ENCODE results near the gene OR4X1. TPM values are rescaled to one million over a fixed set of nuclear protein-coding genes. Genes with fewer than 3 reads are reported as not detected.

OR4X1 gene, protein sequence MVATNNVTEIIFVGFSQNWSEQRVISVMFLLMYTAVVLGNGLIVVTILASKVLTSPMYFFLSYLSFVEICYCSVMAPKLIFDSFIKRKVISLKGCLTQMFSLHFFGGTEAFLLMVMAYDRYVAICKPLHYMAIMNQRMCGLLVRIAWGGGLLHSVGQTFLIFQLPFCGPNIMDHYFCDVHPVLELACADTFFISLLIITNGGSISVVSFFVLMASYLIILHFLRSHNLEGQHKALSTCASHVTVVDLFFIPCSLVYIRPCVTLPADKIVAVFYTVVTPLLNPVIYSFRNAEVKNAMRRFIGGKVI
- not detected in 2 replicates for total RNA-seq
- not detected for total RNA-seq (2013)
- polyA plus RNA-seq: not detected in 2 replicates
- not detected in 2 replicates for polyA minus RNA-seq

DNA sequence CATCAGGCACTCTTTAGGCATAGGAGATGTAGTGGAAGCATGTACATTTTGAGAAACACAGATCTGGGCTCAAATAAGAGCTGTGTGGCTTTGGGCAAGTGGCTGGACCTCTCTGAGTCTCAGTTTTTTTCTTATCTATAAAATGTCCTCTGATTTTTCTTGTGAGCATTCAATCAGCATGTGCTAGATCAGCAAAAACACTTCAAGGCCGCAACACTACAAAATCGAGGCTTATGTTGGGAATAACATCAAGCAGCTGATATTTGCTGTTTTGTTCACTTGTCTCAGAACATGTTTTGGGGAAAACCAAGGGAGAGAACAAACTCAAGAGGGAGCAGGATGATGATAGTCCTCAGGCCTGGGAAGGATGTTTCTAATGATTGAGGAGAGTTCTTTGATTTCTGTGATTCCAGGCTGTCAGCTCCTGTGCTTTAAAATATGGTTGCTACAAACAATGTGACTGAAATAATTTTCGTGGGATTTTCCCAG, at the start of gene OR4X1:
TSS of gene OR4X1 (plus strand) at position 439 of the 489 bp plus-strand sequence. CDS start at position 439, 0 bp downstream.
- Histone ChIP-seq H2AFZ (ENCODE audit: insufficient read depth, low read depth, low read length, poor library complexity, severe bottlenecking) (no peak within 1 kb of the TSS), H3K79me2 (ENCODE audit: control insufficient read depth, insufficient read depth, low read length) (no peaks in the 10 kb centered on the region), H3K27ac (ENCODE audit: low read length in 2 of 2) (no peak within 1 kb of the TSS), H3K27me3 (replicated peaks in 1 of 4; ENCODE audit: control extremely low read depth in 1 of 4, control insufficient read depth in 3 of 4, insufficient read depth in 4 of 4, low read length in 3 of 4) (no peaks in the 10 kb centered on the region), H3K9ac (ENCODE audit: low read length) (no peak within 1 kb of the TSS), H3K4me3 (ENCODE audit: control extremely low read depth in 1 of 5, extremely low read depth in 1 of 5, insufficient read depth in 1 of 5, low read depth in 2 of 5, low read length in 4 of 5) (no peak within 1 kb of the TSS), H3K36me3 (replicated peaks in 1 of 2; ENCODE audit: control extremely low read depth in 1 of 2, control insufficient read depth in 1 of 2, extremely low read depth in 1 of 2, insufficient read depth in 2 of 2, low read length in 1 of 2) (no peaks in the 10 kb centered on the region), H3K9me3 (ENCODE audit: control extremely low read depth in 1 of 3, control insufficient read depth in 2 of 3, insufficient read depth in 1 of 3, low read length in 2 of 3) (no peaks in the 10 kb centered on the region), H3K4me1 (ENCODE audit: control insufficient read depth in 2 of 2, insufficient read depth in 2 of 2, low read length in 2 of 2) (no peaks in the 10 kb centered on the region), H4K20me1 (ENCODE audit: control insufficient read depth, insufficient read depth, low read length, poor library complexity, severe bottlenecking) (no peaks in the 10 kb centered on the region), H3K4me2 (replicated peaks; ENCODE audit: low read depth, low read length, poor library complexity, severe bottlenecking) (no peak within 1 kb of the TSS)
- Mint-ChIP-seq H3K4me3 (no peak within 1 kb of the TSS), H3K27me3 (peaks cover 9% of the 10 kb centered on the region), H3K9me3 (ENCODE audit: insufficient read depth) (no peaks in the 10 kb centered on the region), H3K27ac (no peak within 1 kb of the TSS), H3K4me1 (no peaks in the 10 kb centered on the region)
- TF ChIP-seq, protein P1, sequence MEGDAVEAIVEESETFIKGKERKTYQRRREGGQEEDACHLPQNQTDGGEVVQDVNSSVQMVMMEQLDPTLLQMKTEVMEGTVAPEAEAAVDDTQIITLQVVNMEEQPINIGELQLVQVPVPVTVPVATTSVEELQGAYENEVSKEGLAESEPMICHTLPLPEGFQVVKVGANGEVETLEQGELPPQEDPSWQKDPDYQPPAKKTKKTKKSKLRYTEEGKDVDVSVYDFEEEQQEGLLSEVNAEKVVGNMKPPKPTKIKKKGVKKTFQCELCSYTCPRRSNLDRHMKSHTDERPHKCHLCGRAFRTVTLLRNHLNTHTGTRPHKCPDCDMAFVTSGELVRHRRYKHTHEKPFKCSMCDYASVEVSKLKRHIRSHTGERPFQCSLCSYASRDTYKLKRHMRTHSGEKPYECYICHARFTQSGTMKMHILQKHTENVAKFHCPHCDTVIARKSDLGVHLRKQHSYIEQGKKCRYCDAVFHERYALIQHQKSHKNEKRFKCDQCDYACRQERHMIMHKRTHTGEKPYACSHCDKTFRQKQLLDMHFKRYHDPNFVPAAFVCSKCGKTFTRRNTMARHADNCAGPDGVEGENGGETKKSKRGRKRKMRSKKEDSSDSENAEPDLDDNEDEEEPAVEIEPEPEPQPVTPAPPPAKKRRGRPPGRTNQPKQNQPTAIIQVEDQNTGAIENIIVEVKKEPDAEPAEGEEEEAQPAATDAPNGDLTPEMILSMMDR (IDR thresholded peaks at IDR 0.05): no peak
- no peak for TF ChIP-seq EZH2 (IDR thresholded peaks at IDR 0.05; ENCODE audit: borderline replicate concordance, insufficient read depth, low read depth, low read length, poor library complexity, severe bottlenecking)
- WGBS (ENCODE audit: insufficient coverage): 70% methylated on average over 2 of the region's 3 CpGs
- intact Hi-C loops (cut with micrococcal nuclease): no loop called here
- ATAC-seq (ENCODE audit: low read depth): no peak
- ChIA-PET POLR2A (no interaction called here), CTCF (no interaction called here)
- DNase-seq: no peak

DNA sequence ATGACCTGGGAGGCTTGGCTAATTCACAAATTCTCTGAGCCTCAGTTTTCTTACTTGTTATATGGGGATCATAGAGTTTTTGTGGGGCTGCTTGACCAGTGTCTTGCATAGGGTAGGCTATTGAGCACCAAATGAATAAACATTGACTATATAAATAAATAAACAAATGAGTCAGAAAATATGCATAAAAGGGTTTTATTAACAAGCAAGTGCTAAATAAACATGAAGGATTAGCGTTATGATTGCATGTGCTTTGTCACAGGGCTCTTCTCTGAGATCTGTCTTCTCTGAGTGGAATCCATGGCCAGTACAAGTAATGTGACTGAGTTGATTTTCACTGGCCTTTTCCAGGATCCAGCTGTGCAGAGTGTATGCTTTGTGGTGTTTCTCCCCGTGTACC, 47.2 kb upstream of the OR4X1 start, which contains the start of gene OR4B1:
TSS of gene OR4B1 (plus strand) at position 301 of the 400 bp plus-strand sequence. CDS start at position 301, 0 bp downstream.
- intact Hi-C loops (cut with micrococcal nuclease): no loop called here
- ATAC-seq (ENCODE audit: low read depth): no peak

More for the DNA sequence above, 47.2 kb upstream of the OR4X1 start, which contains the start of gene OR4B1:
- Mint-ChIP-seq H3K4me1 (no peaks in the 10 kb centered on the region), H3K9me3 (ENCODE audit: insufficient read depth) (no peaks in the 10 kb centered on the region), H3K27me3 (peaks cover 11% of the 10 kb centered on the region), H3K4me3 (no peak within 1 kb of the TSS), H3K27ac (no peak within 1 kb of the TSS)
- Histone ChIP-seq H3K9ac (ENCODE audit: low read length) (no peak within 1 kb of the TSS), H3K4me3 (ENCODE audit: control extremely low read depth in 1 of 5, extremely low read depth in 1 of 5, insufficient read depth in 1 of 5, low read depth in 2 of 5, low read length in 4 of 5) (no peak within 1 kb of the TSS), H3K9me3 (ENCODE audit: control extremely low read depth in 1 of 3, control insufficient read depth in 2 of 3, insufficient read depth in 1 of 3, low read length in 2 of 3) (no peaks in the 10 kb centered on the region), H3K79me2 (ENCODE audit: control insufficient read depth, insufficient read depth, low read length) (no peaks in the 10 kb centered on the region), H2AFZ (ENCODE audit: insufficient read depth, low read depth, low read length, poor library complexity, severe bottlenecking) (no peak within 1 kb of the TSS), H3K27me3 (replicated peaks in 1 of 4; ENCODE audit: control extremely low read depth in 1 of 4, control insufficient read depth in 3 of 4, insufficient read depth in 4 of 4, low read length in 3 of 4) (peaks cover 0 to 8% (median 2%) of the 10 kb centered on the region in 4 experiments), H3K36me3 (replicated peaks in 1 of 2; ENCODE audit: control extremely low read depth in 1 of 2, control insufficient read depth in 1 of 2, extremely low read depth in 1 of 2, insufficient read depth in 2 of 2, low read length in 1 of 2) (no peaks in the 10 kb centered on the region), H3K27ac (ENCODE audit: low read length in 2 of 2) (no peak within 1 kb of the TSS), H3K4me2 (replicated peaks; ENCODE audit: low read depth, low read length, poor library complexity, severe bottlenecking) (no peak within 1 kb of the TSS), H3K4me1 (ENCODE audit: control insufficient read depth in 2 of 2, insufficient read depth in 2 of 2, low read length in 2 of 2) (no peaks in the 10 kb centered on the region), H4K20me1 (ENCODE audit: control insufficient read depth, insufficient read depth, low read length, poor library complexity, severe bottlenecking) (no peaks in the 10 kb centered on the region)
- POLR2A ChIA-PET: no interaction called here
- DNase-seq: no peak
- CTCF ChIA-PET: no interaction called here
- WGBS (ENCODE audit: insufficient coverage): 89% methylated on average over 2 of the region's 2 CpGs
- TF ChIP-seq EZH2 (IDR thresholded peaks at IDR 0.05; ENCODE audit: borderline replicate concordance, insufficient read depth, low read depth, low read length, poor library complexity, severe bottlenecking): no peak
- TF ChIP-seq, protein P1 (IDR thresholded peaks at IDR 0.05): no peak

Data from B cell (primary cell).